Measurements from ENCODE around the gene CD27.
A peak's percentile ranks its signal among the peaks of the same experiment; 100 is the strongest.
"Not testable (repeated sequence)": the region's sequence is repeated elsewhere in the genome, so short reads cannot be mapped to it uniquely, and the experiment has no call there.

The CD27 gene

GRCh38 chr12:6461401-6462233 lies 16.9 kb downstream of the CD27 start:
- peak overlapping the region; percentile 6; the same call in 1 of the 2 replicates for H3K4me3 ChIP-seq (ENCODE audit: low read length)
- no peak for TF ChIP-seq ZNF274 (IDR thresholded peaks at IDR 0.05; ENCODE audit: low read depth, low read length)

DNA sequence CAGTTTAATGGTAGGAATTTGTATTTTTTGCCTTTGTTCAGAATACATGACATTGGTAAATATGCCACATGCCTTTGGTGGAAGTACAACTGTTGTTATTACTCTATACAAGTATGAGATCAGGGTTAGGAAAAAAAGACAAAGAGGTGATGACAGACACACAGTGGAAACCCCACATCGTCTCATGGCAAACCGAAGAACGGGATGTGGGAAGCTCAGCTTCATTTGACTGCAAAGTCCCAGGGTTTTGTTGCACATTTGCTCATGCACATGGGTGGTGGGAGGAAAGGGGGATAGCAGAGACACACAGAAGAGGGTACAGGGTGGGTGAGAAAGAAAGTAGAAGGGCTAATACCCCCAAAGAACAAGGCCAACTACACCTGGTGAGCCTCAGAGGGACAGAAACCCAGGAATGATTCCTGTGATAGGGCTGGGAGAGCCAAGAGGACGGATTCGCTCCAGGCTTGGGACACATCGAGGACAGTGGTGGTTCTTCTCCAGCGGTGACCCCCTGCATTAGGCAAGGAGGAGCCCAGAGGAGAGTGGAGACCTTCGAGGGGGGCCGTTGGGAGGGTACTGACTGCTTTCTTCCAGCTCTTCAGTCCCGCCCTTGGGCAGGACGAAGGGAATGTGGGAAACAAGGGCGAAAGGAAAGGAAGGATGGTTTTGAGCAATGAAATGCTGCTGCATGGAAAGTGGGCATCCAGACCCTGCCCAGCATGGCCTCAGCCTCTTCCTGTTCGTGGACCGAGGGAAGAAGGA lies 17.7 kb downstream of the CD27 start:
- H3K4me3 ChIP-seq (ENCODE audit: low read length): no peak overlapping the region; the same call in 1 of the 2 replicates
- no peak for TF ChIP-seq ZNF274 (IDR thresholded peaks at IDR 0.05; ENCODE audit: low read depth, low read length)

DNA sequence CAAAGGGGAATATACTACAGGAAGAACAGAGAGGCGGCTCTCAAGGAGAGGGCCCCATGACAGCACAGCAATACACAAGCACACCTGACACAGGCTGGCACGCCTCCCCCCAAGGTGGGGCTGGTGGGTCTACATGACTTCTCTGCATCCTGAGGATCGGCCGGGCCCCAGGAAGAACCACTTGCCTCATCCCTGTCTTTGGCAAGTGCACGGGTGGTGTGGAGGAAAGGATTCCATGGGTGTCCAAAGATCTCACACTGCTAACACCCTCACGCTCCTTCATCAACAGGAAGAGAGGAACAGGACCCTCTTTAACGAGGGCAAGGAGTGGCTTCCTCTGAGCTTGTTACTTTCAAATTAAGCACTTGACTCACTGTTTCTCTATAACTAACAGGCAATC lies 18.5 kb downstream of the CD27 start:
- no peak overlapping the region for H3K4me3 ChIP-seq (ENCODE audit: low read length)
- no peak for TF ChIP-seq ZNF274 (IDR thresholded peaks at IDR 0.05; ENCODE audit: low read depth, low read length)

- no peak overlapping the region for H3K4me3 ChIP-seq (ENCODE audit: low read length)
- TF ChIP-seq ZNF274 (IDR thresholded peaks at IDR 0.05; ENCODE audit: low read depth, low read length): no peak
Measured at GRCh38 chr12:6463858-6464257, 19.1 kb downstream of the CD27 start.

GRCh38 chr12:6464531-6464930 lies 19.8 kb downstream of the CD27 start:
- no peak for TF ChIP-seq ZNF274 (IDR thresholded peaks at IDR 0.05; ENCODE audit: low read depth, low read length)
- H3K4me3 ChIP-seq (ENCODE audit: low read length): no peak overlapping the region

DNA sequence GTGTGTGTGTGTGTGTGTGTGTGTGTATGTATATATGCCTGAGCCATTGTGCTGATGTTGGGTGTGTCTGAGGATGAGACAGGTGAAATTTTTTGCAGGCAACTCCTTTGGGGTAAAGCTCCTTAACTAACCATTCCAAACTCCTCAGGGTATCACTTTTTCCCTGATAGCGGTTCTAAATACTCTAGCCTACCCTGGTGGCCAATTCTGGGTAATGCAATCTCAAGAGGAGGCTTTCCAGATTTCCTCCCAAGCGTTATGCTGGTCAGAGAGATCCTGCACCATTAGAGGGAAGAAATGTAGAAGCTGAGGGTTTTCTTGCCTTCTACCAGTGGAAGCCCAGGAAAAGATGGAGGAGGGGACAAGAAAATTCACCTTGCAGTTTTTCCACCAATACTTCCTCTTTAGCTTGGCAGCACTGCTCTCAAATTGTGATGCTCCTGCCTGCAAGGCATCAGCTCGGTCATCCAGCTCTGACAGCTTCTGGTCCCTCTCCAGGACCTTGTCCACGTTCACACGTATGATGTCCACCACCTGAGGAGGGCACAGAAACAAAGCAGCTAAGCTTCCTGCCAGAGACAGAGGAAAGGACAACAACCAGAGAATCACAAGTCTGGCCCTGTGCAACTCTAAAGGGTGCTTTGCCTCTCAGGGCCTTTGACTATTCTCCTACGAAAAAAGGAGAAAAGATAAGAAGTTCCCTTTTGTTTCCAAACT lies 20.9 kb downstream of the CD27 start:
- no peak for TF ChIP-seq ZNF274 (IDR thresholded peaks at IDR 0.05; ENCODE audit: low read depth, low read length)
- no peak overlapping the region for H3K4me3 ChIP-seq (ENCODE audit: low read length)

- no peak for TF ChIP-seq ZNF274 (IDR thresholded peaks at IDR 0.05; ENCODE audit: low read depth, low read length)
- no peak overlapping the region for H3K4me3 ChIP-seq (ENCODE audit: low read length)
Measured at GRCh38 chr12:6466184-6466573, 21.4 kb downstream of the CD27 start.

- not testable (repeated sequence) for H3K4me3 ChIP-seq (ENCODE audit: low read length)
Measured at GRCh38 chr12:6466751-6467150, 22.0 kb downstream of the CD27 start.

GRCh38 chr12:6467571-6468282 lies 23.0 kb downstream of the CD27 start:
- not testable (repeated sequence) for H3K4me3 ChIP-seq (ENCODE audit: low read length)

GRCh38 chr12:6468283-6468575 lies 23.5 kb downstream of the CD27 start:
- no peak for TF ChIP-seq ZNF274 (IDR thresholded peaks at IDR 0.05; ENCODE audit: low read depth, low read length)
- no peak overlapping the region for H3K4me3 ChIP-seq (ENCODE audit: low read length)

- peak overlapping the region; percentile 70 for H3K4me3 ChIP-seq (ENCODE audit: low read length)
- TF ChIP-seq ZNF274 (IDR thresholded peaks at IDR 0.05; ENCODE audit: low read depth, low read length): no peak
Measured at GRCh38 chr12:6469092-6469491, 24.3 kb downstream of the CD27 start.

DNA sequence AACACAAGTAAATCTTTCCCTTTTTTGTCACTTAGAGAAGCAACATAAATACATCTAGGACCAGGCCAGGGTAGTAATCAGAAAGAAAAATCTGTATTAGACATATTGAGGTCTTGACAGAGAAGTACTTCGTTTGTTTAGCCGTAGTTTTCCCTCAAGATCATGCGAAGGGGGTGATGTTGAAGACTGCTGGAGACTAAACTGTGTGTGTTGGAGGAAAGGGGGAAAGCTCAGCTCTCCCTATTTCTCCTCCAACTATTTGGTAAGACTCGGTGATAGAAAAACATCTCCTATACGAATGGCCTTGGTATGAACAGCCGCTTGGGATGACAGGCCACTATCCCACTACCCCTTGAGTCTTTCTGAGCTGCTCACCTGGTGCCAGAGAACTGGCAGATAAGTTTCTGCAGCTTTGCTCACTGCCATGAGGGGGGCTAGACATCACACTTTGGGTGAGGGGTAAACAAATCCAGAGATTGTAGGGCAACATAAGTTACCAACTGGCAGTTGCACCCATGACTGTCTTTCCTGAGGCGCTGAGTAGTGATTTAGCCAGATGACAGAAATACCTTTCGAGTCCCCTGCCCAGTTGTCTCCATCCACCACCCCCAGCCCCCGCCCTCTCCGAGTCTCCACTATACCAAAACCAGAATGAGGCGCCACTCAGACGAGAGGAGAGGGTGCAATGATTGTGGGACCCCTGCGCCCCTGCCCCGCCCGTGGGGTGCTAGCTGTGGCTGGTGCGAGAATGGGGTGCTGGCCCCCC lies 25.0 kb downstream of the CD27 start:
- H3K4me3 ChIP-seq (ENCODE audit: low read length): peak overlapping the region; percentile 70
- no peak for TF ChIP-seq ZNF274 (IDR thresholded peaks at IDR 0.05; ENCODE audit: low read depth, low read length)

GRCh38 chr12:6470375-6471163 lies 25.8 kb downstream of the CD27 start, which contains the start of gene VAMP1:
Gene VAMP1, minus strand, starts transcription at chr12:6470677. Its CDS starts 146 bp downstream, at chr12:6470531.
- no peak for TF ChIP-seq ZNF274 (IDR thresholded peaks at IDR 0.05; ENCODE audit: low read depth, low read length)
- H3K4me3 ChIP-seq (ENCODE audit: low read length): peak within 1 kb of the TSS; percentile 70
